ENCODE measurements around the gene SLX4IP.

SLX4IP gene

DNA sequence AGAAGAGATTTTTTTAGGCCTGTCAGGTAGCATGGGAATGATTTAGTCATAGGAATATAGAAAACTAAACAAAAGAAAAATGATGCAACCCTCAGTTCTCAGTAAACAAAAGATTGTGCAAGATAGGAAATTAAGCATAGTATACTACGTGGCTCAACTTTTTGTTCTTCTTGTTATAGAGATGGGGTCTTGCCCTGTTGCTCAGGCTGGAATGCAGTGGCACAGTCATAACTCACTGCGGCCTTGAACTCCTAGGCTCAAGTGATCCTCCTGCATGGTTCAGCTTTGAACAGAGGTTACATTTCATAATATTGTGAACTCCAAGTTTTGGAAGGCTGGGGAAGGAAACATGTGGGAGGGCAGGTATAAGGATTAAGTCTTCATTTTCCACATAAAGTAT is 28.5 kb downstream of the SLX4IP start:
- TF ChIP-seq FOXP2 (optimal IDR thresholded peaks at IDR 0.05; ENCODE audit: borderline replicate concordance, extremely low read depth, extremely low read length, insufficient read depth) (no peak), TAF1 (IDR thresholded peaks at IDR 0.05; ENCODE audit: borderline replicate concordance, insufficient read depth, low read length) (no peak), SIN3A (IDR thresholded peaks at IDR 0.05; ENCODE audit: borderline replicate concordance, insufficient read depth, low read length) (no peak), POLR2AphosphoS5 (IDR thresholded peaks at IDR 0.05; ENCODE audit: low read depth, low read length) (no peak)
- TF ChIP-seq, protein P1, sequence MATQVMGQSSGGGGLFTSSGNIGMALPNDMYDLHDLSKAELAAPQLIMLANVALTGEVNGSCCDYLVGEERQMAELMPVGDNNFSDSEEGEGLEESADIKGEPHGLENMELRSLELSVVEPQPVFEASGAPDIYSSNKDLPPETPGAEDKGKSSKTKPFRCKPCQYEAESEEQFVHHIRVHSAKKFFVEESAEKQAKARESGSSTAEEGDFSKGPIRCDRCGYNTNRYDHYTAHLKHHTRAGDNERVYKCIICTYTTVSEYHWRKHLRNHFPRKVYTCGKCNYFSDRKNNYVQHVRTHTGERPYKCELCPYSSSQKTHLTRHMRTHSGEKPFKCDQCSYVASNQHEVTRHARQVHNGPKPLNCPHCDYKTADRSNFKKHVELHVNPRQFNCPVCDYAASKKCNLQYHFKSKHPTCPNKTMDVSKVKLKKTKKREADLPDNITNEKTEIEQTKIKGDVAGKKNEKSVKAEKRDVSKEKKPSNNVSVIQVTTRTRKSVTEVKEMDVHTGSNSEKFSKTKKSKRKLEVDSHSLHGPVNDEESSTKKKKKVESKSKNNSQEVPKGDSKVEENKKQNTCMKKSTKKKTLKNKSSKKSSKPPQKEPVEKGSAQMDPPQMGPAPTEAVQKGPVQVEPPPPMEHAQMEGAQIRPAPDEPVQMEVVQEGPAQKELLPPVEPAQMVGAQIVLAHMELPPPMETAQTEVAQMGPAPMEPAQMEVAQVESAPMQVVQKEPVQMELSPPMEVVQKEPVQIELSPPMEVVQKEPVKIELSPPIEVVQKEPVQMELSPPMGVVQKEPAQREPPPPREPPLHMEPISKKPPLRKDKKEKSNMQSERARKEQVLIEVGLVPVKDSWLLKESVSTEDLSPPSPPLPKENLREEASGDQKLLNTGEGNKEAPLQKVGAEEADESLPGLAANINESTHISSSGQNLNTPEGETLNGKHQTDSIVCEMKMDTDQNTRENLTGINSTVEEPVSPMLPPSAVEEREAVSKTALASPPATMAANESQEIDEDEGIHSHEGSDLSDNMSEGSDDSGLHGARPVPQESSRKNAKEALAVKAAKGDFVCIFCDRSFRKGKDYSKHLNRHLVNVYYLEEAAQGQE (IDR thresholded peaks at IDR 0.05; ENCODE audit: insufficient read depth in 1 of 2, low read depth in 2 of 2, low read length in 2 of 2) = no peak

DNA sequence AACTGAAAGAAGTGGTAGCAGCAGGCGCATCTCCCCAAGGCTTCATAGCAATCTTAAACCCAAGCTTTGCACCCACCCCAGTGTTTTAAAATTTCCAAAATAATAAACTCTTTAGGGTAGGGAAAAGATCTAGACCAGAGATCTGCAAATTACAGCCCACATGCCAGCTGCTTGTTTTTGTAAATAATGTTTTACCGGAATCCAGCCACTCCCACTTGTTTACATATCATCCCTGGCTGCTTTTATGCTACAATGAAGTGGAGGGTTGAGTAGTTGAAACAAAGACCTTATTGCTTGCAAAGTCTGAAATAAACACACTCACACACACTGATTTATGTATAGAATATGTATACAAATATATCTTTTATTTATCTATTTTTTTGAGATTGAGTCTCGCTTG is 30.0 kb downstream of the SLX4IP start:
- TF ChIP-seq POLR2AphosphoS5 (IDR thresholded peaks at IDR 0.05; ENCODE audit: low read depth, low read length) (no peak), SIN3A (IDR thresholded peaks at IDR 0.05; ENCODE audit: borderline replicate concordance, insufficient read depth, low read length) (no peak), FOXP2 (optimal IDR thresholded peaks at IDR 0.05; ENCODE audit: borderline replicate concordance, extremely low read depth, extremely low read length, insufficient read depth) (no peak), TAF1 (IDR thresholded peaks at IDR 0.05; ENCODE audit: borderline replicate concordance, insufficient read depth, low read length) (no peak)
- TF ChIP-seq, protein P1 (IDR thresholded peaks at IDR 0.05; ENCODE audit: insufficient read depth in 1 of 2, low read depth in 2 of 2, low read length in 2 of 2) = no peak

DNA sequence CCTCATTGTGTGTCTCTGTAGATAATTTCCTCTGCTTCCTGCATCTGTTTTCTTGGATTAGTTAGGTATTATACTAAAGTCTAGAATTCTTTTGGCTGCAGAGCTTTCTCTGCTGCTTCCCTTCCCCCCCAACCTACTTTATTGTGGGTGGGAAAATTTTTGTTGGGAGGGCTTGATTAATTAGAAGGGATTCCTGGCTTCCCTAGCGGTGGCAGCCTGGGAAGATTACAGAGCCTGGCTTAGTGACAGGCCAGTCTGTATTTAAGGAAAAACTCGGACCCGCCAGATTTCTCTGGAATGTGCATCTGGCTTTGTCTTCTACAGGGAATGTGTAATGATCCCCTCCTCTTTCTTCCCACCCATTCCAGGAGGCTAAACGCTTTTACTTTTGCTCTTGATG is 31.2 kb downstream of the SLX4IP start:
- TF ChIP-seq FOXP2 (optimal IDR thresholded peaks at IDR 0.05; ENCODE audit: borderline replicate concordance, extremely low read depth, extremely low read length, insufficient read depth) (no peak), TAF1 (IDR thresholded peaks at IDR 0.05; ENCODE audit: borderline replicate concordance, insufficient read depth, low read length) (no peak), POLR2AphosphoS5 (IDR thresholded peaks at IDR 0.05; ENCODE audit: low read depth, low read length) (no peak), SIN3A (IDR thresholded peaks at IDR 0.05; ENCODE audit: borderline replicate concordance, insufficient read depth, low read length) (no peak)
- TF ChIP-seq, protein P1 (IDR thresholded peaks at IDR 0.05; ENCODE audit: insufficient read depth in 1 of 2, low read depth in 2 of 2, low read length in 2 of 2) = no peak

DNA sequence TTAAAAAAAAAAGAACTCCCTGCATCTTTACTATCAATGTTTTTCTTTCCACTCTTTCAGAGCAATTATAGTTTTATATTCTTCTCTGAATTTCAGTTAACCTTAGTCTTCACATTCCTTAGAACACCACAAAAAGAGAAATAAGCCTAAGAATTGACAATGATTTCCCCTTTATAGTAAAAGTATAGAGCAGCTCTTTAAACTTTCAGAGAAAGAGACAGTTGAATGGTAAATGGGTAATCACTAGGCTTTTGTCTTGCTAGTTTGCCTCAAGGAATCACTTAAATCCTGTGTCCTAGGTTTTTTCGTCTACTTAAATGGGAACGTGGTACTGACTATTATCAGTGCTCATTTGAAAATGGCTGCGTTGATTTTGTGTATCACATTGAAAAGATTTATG is 31.8 kb downstream of the SLX4IP start:
- no peak for TF ChIP-seq FOXP2 (optimal IDR thresholded peaks at IDR 0.05; ENCODE audit: borderline replicate concordance, extremely low read depth, extremely low read length, insufficient read depth)
- TF ChIP-seq POLR2AphosphoS5 (IDR thresholded peaks at IDR 0.05; ENCODE audit: low read depth, low read length) = no peak

DNA sequence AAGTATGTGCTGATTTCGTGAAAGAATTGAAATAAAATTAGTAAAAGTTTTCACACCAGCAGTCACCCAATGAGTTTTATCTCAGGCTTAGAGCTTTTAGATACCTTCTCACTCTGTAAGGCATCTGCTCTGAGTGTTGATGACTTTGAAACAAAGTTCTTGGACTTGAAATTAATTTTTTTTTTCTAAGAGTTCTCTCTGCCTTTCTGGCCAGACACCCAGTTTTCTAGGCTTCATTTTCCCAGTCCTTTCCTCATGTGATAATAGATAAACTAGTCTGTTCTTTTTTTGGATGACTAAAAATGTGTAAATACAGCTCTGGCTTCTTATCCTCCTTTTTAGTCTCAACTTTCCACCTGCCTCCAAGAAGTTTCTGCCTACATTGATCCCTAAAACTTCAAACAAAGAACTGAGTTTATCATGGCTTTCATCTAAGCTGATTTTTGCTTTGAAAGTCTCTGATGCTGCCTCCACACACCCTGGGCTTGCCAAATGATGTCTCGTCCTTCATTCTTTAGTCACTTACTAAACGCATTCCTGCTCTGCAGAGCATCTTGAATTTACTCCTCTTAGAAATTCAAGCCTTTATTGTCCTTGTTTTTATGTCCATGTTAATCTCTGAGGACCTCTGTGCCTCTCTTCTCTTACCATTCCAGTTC is 32.7 kb downstream of the SLX4IP start:
- TF ChIP-seq FOXP2 (optimal IDR thresholded peaks at IDR 0.05; ENCODE audit: borderline replicate concordance, extremely low read depth, extremely low read length, insufficient read depth) (no peak), TAF1 (IDR thresholded peaks at IDR 0.05; ENCODE audit: borderline replicate concordance, insufficient read depth, low read length) (no peak), SIN3A (IDR thresholded peaks at IDR 0.05; ENCODE audit: borderline replicate concordance, insufficient read depth, low read length) (no peak), POLR2AphosphoS5 (IDR thresholded peaks at IDR 0.05; ENCODE audit: low read depth, low read length) (no peak)
- TF ChIP-seq, protein P1 (IDR thresholded peaks at IDR 0.05; ENCODE audit: insufficient read depth in 1 of 2, low read depth in 2 of 2, low read length in 2 of 2) = no peak

All from PFSK-1 (cell line).